A549 (cell line): Measurements from ENCODE around the gene AICDA. TPM values are rescaled to one million over a fixed set of nuclear protein-coding genes. Genes with fewer than 3 reads are reported as not detected.

Experiments used
- ATAC-seq, 2 experiments: fragments of 200-7000 bp in 1 of 2; fragments of >200 bp in 1 of 2; cut with Nextera tagmentation in 1 of 2; cut with Tn5 transposase in 1 of 2; 3 replicates each; pipeline versions ENCODE4 v1.8.0 to v1.9.1; 2018 to 2020; ENCODE audit warnings: mild to moderate bottlenecking in 1 of 2, moderate library complexity in 1 of 2
- CTCF ChIA-PET: fragments of 300-600 bp; sonication (Branson Sonifier 250); formaldehyde crosslinking; extraction: SDS; loops from one replicate; lab custom pipeline; 2021; ENCODE audit warnings: antibody characterized with exemption, inconsistent platforms; lab: Yijun Ruan, JAX
- POLR2A ChIA-PET: fragments of 350-600 bp; formaldehyde crosslinking; extraction: SDS; loops from one replicate; lab custom pipeline; 2021; ENCODE audit warnings: antibody characterized with exemption, inconsistent platforms; lab: Yijun Ruan, JAX
- DNase-seq, 2 experiments: peaks; one replicate each; pipeline versions ENCODE4 v3.0.0 to v3.0.0-alpha.2; 2011 to 2016; ENCODE audit warnings: low read depth in 1 of 2, low spot score in 1 of 2
- FAIRE-seq: peaks from 2 replicates; lab custom pipeline; 2011; peaks lifted over from hg19 to GRCh38; lab: Jason Lieb, UNC
- H3K27ac ChIP-seq, 2 experiments: fragments of >200 bp; sonication (Bioruptor Twin); formaldehyde crosslinking; 3 replicates each; pipeline ENCODE4 v1.5.1; 2016 to 2017
- H3K4me1 ChIP-seq: fragments of >200 bp; sonication (Bioruptor Twin); formaldehyde crosslinking; 3 replicates; pipeline ENCODE4 v1.6.1; 2016
- H3K4me2 ChIP-seq: fragments of >200 bp; sonication (Bioruptor Twin); formaldehyde crosslinking; 3 replicates; pipeline ENCODE4 v1.6.1; 2016
- H3K4me3 ChIP-seq: fragments of >200 bp; sonication (Bioruptor Twin); formaldehyde crosslinking; 3 replicates; pipeline ENCODE4 v1.5.1; 2016
- H3K9me3 ChIP-seq: fragments of >200 bp; sonication (Bioruptor Twin); formaldehyde crosslinking; 3 replicates; pipeline ENCODE4 v1.6.1; 2016
- BHLHE40 ChIP-seq: IDR thresholded peaks from 2 replicates; pipeline ENCODE4 v1.6.1; 2012; ENCODE audit warnings: low read depth, low read length, inconsistent platforms
- CHD4 ChIP-seq: fragments of 200-600 bp; sonication (generic); IDR thresholded peaks from 2 replicates; pipeline ENCODE4 v1.6.1; 2016; ENCODE audit warnings: antibody characterized with exemption, mild to moderate bottlenecking, borderline replicate concordance
- E2F6 ChIP-seq: IDR thresholded peaks from 2 replicates; pipeline ENCODE4 v1.6.1; 2012; ENCODE audit warnings: low read depth, borderline replicate concordance
- EHF ChIP-seq: fragments of 250-450 bp; sonication (Bioruptor Pico); IDR thresholded peaks from 2 replicates; pipeline ENCODE4 v1.5.0; 2020; ENCODE audit warnings: mild to moderate bottlenecking
- EP300 ChIP-seq, 2 experiments: fragments of >200 bp; sonication (Bioruptor Twin); formaldehyde crosslinking; IDR thresholded peaks; 2 replicates in 1 of 2; 3 replicates in 1 of 2; pipeline ENCODE4 v1.6.1; 2016 to 2017
- FOXS1 ChIP-seq: fragments of 250-450 bp; sonication (Bioruptor Pico); IDR thresholded peaks from 2 replicates; pipeline ENCODE4 v1.5.0; 2020; ENCODE audit warnings: mild to moderate bottlenecking, moderate library complexity
- GATA3 ChIP-seq: IDR thresholded peaks from 2 replicates; pipeline ENCODE4 v1.6.1; 2012; ENCODE audit warnings: borderline replicate concordance
- HEYL ChIP-seq: fragments of 250-450 bp; sonication (Bioruptor Pico); IDR thresholded peaks from 2 replicates; pipeline ENCODE4 v1.8.0; 2021; ENCODE audit warnings: mild to moderate bottlenecking, moderate library complexity
- HMGXB4 ChIP-seq: fragments of 250-450 bp; sonication (Bioruptor Pico); IDR thresholded peaks from 2 replicates; pipeline ENCODE4 v1.5.0; 2021; ENCODE audit warnings: mild to moderate bottlenecking, moderate library complexity, borderline replicate concordance
- HOXB13 ChIP-seq: fragments of 250-450 bp; sonication (Bioruptor Pico); IDR thresholded peaks from 2 replicates; pipeline ENCODE4 v1.5.0; 2020; ENCODE audit warnings: low read depth, mild to moderate bottlenecking, moderate library complexity
- JUN ChIP-seq, 2 experiments: fragments of >200 bp; sonication (Bioruptor Twin); formaldehyde crosslinking; IDR thresholded peaks; 2 replicates in 1 of 2; 3 replicates in 1 of 2; pipeline ENCODE4 v1.6.1; 2016 to 2017
- JUNB ChIP-seq: fragments of >200 bp; sonication (Bioruptor Twin); formaldehyde crosslinking; IDR thresholded peaks from 2 replicates; pipeline ENCODE4 v1.6.1; 2016
- KDM1A ChIP-seq: fragments of 200-600 bp; sonication (generic); IDR thresholded peaks from 2 replicates; pipeline ENCODE4 v1.6.1; 2016; ENCODE audit warnings: low read depth, mild to moderate bottlenecking
- NFE2L2 ChIP-seq: fragments of 150-350 bp; conservative IDR thresholded peaks from 2 replicates; pipeline ENCODE4 v1.6.1; 2014; ENCODE audit warnings: low read length
- RARB ChIP-seq: fragments of 250-450 bp; sonication (Bioruptor Pico); IDR thresholded peaks from 2 replicates; pipeline ENCODE4 v1.8.0; 2021; ENCODE audit warnings: mild to moderate bottlenecking, moderate library complexity
- ZC3H11A ChIP-seq: fragments of 450-650 bp; IDR thresholded peaks from 2 replicates; pipeline ENCODE4 v1.6.1; 2014; ENCODE audit warnings: antibody characterized with exemption, mild to moderate bottlenecking
- ZFP36 ChIP-seq: fragments of 450-650 bp; IDR thresholded peaks from 2 replicates; pipeline ENCODE4 v1.6.1; 2014; ENCODE audit warnings: borderline replicate concordance; ENCODE audit not compliant: partially characterized antibody
- ZSCAN20 ChIP-seq: fragments of 250-450 bp; sonication (Bioruptor Pico); IDR thresholded peaks from 2 replicates; pipeline ENCODE4 v1.8.0; 2022; ENCODE audit warnings: mild to moderate bottlenecking, moderate library complexity
- WGBS: methylation state at CpG from one replicate; pipeline ENCODE4 v1.1.6; 2017; ENCODE audit errors: missing lambda C conversion rate; 5-methylcytosine and 5-hydroxymethylcytosine counted together
- polyA plus RNA-seq, 4 experiments: library from polyadenylated mRNA; depleted of rRNA in 3 of 4; stranded (reverse); fragments of >200 nt; fragmentation: RNase III in 1 of 4; extraction: RNeasy Plus Mini Kit Qiagen cat#74134 plus additional on column Dnase treatment in 1 of 4; gene quantifications; 2 replicates in 3 of 4; 3 replicates in 1 of 4; pipeline ENCODE4 v1.2.3, GENCODE V29; 2011 to 2017
- TF ChIP-seq, protein P1 (sequence below): fragments of >200 bp; sonication (Bioruptor Twin); formaldehyde crosslinking; IDR thresholded peaks from 2 replicates; pipeline ENCODE4 v1.6.1; 2016
- TF ChIP-seq, protein P2 (sequence below): fragments of 150-350 bp; IDR thresholded peaks from 2 replicates; pipeline ENCODE4 v1.6.1; 2014; ENCODE audit warnings: low read depth, mild to moderate bottlenecking, low read length
- TF ChIP-seq, protein P3 (sequence below): fragments of 200-600 bp; sonication (generic); IDR thresholded peaks from 2 replicates; pipeline ENCODE4 v1.6.1; 2016; ENCODE audit warnings: antibody characterized with exemption, mild to moderate bottlenecking, moderate library complexity
- TF ChIP-seq, protein P4 (sequence below): IDR thresholded peaks from 2 replicates; pipeline ENCODE4 v1.6.1; 2012

AICDA gene
- polyA plus RNA-seq, 2 of the 4 experiments (the other 2 are of a cell fraction), result 0.05 to 0.16 TPM

DNA sequence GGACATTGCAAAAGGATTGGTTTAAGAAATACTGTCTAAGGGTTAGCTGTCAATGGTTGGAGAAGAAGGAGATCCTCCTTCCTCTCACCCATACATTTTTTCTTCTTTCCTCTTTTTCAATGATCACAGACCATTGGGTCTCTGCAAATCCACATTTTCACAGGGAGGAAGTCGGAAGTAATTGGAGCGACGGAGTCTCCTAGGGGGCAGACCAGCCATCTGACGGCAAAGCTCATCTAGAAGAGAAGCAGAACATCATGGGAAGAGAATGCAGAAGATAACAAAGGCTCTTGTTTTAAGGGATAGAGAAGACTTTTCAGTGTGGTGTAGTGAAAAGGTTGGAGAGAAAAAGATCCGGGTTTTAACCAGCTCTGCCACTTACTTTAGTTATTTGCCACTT is 35.3 kb upstream of the AICDA start (continued):
- TF ChIP-seq E2F6, result no peak
- TF ChIP-seq, protein P1, sequence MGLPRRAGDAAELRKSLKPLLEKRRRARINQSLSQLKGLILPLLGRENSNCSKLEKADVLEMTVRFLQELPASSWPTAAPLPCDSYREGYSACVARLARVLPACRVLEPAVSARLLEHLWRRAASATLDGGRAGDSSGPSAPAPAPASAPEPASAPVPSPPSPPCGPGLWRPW, result no peak
- TF ChIP-seq ZSCAN20, result no peak
- no peak for TF ChIP-seq HOXB13 (CRISPR knock-in tag)

DNA sequence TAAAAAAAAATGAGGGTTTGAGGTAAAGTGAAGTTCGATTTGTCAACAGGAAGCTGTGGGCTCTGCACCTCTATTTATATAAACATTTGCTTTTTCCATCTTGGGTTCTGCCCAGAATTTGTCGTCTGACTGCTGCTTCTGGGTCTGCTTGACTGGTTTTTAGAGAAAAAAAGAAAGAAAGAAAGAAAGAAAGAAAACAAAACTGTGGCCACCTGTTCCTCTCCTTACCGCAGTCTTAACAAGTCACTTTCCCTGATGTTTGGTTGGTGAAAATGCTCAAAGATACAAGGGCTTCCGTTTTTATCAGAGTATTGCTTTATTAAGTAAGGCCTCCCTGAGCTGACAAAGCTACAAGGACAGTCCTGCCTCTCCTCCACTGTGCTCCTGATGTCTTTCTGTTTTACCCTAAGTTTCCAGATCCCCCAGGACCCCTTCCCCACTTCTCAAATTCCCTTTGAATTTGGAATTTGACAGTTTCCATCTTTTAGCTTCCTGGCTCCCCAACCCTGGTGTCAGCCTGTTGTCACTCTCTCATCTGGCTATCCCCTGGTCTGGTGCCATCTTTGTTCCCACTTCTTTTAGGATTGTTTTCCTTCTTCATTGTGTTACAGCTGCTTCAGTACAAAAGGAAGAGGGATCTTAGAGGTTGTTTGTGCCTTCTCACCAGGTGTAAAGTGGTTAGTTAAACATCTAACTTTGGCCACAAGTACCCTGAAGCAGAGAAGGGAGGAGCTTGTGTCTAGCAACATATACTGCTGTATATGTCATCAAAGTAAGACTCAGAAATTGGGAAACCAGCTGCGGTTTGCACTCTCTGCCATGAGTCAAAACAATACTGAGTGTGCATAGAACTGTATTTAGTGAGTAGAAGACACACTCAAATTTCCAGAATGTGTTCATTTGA is 31.9 kb upstream of the AICDA start:
- 40% methylated on average over 5 of the region's 5 CpGs for WGBS
- Histone ChIP-seq H3K27ac (no peak overlapping the region), H3K4me2 (no peak overlapping the region), H3K9me3 (no peaks in the 10 kb centered on the region), H3K4me3 (no peak overlapping the region), H3K4me1 (no peaks in the 10 kb centered on the region)
- CTCF ChIA-PET, result interaction anchor here (0.6 to 6.0 kb wide), 4 partner anchors 13 to 405 kb away, joined by 3 to 38 read pairs (median 4); no protein-coding TSS in a partner anchor
- FAIRE-seq (peak; percentile 43), DNase-seq (no peak), ATAC-seq (no peak)
- TF ChIP-seq, protein P2, sequence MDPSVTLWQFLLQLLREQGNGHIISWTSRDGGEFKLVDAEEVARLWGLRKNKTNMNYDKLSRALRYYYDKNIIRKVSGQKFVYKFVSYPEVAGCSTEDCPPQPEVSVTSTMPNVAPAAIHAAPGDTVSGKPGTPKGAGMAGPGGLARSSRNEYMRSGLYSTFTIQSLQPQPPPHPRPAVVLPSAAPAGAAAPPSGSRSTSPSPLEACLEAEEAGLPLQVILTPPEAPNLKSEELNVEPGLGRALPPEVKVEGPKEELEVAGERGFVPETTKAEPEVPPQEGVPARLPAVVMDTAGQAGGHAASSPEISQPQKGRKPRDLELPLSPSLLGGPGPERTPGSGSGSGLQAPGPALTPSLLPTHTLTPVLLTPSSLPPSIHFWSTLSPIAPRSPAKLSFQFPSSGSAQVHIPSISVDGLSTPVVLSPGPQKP, result no peak
- TF ChIP-seq GATA3 (no peak), KDM1A (no peak), EHF (no peak), ZC3H11A (no peak), CHD4 (no peak), HMGXB4 (CRISPR knock-in tag) (no peak), ZFP36 (no peak), RARB (no peak), JUNB (no peak), HEYL (CRISPR knock-in tag) (no peak), FOXS1 (CRISPR knock-in tag) (no peak), BHLHE40 (no peak), NFE2L2 (no peak), EP300 (IDR thresholded peaks at IDR 0.05) (no peak), JUN (IDR thresholded peaks at IDR 0.05) (no peak)
- TF ChIP-seq, protein P3, sequence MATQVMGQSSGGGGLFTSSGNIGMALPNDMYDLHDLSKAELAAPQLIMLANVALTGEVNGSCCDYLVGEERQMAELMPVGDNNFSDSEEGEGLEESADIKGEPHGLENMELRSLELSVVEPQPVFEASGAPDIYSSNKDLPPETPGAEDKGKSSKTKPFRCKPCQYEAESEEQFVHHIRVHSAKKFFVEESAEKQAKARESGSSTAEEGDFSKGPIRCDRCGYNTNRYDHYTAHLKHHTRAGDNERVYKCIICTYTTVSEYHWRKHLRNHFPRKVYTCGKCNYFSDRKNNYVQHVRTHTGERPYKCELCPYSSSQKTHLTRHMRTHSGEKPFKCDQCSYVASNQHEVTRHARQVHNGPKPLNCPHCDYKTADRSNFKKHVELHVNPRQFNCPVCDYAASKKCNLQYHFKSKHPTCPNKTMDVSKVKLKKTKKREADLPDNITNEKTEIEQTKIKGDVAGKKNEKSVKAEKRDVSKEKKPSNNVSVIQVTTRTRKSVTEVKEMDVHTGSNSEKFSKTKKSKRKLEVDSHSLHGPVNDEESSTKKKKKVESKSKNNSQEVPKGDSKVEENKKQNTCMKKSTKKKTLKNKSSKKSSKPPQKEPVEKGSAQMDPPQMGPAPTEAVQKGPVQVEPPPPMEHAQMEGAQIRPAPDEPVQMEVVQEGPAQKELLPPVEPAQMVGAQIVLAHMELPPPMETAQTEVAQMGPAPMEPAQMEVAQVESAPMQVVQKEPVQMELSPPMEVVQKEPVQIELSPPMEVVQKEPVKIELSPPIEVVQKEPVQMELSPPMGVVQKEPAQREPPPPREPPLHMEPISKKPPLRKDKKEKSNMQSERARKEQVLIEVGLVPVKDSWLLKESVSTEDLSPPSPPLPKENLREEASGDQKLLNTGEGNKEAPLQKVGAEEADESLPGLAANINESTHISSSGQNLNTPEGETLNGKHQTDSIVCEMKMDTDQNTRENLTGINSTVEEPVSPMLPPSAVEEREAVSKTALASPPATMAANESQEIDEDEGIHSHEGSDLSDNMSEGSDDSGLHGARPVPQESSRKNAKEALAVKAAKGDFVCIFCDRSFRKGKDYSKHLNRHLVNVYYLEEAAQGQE, result no peak
- TF ChIP-seq, protein P4, sequence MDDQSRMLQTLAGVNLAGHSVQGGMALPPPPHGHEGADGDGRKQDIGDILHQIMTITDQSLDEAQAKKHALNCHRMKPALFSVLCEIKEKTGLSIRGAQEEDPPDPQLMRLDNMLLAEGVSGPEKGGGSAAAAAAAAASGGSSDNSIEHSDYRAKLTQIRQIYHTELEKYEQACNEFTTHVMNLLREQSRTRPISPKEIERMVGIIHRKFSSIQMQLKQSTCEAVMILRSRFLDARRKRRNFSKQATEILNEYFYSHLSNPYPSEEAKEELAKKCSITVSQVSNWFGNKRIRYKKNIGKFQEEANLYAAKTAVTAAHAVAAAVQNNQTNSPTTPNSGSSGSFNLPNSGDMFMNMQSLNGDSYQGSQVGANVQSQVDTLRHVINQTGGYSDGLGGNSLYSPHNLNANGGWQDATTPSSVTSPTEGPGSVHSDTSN, result no peak
- POLR2A ChIA-PET, result no interaction called here
